Gastrocnemius medialis (tissue), 4 donors: ENCODE measurements around the gene USH2A.

Experiments
- POLR2A ChIP-seq, 2 donors: fragments of 450-650 bp; IDR thresholded peaks; one replicate each; pipeline ENCODE4 v1.6.1; 2017; ENCODE audit warnings: antibody characterized with exemption in 2 of 2, mild to moderate bottlenecking in 2 of 2, moderate library complexity in 2 of 2
- TF ChIP-seq, protein P1 (sequence below), 5 experiments: fragments of 450-650 bp in 3 of 5; fragments of 200-600 bp in 2 of 5; sonication (generic) in 2 of 5; IDR thresholded peaks in 4 of 5; conservative IDR thresholded peaks in 1 of 5; 1 replicate in 4 of 5; 2 replicates in 1 of 5; pipeline ENCODE4 v1.5.1; 2016 to 2019; ENCODE audit warnings: antibody characterized with exemption in 5 of 5, mild to moderate bottlenecking in 3 of 5, moderate library complexity in 3 of 5

DNA sequence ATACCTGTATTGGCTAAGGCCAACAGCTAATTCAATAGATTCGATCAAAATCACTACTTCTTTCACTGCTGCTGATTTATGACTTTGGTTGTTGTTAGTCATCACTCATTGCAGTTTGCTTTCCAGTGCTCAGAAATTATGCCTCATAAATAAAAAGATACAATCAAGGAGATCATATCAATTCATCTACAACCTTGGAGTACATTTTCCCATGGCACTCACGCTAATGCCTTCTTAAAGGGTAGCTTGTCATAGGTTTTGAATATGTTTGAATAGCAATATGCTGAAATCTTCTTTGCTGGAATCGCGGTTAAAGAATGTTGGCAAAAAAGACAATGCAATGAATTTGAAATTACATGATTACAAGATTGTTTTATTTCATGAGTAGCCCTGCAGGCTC lies 766.2 kb downstream of the USH2A start:
- TF ChIP-seq, protein P1, sequence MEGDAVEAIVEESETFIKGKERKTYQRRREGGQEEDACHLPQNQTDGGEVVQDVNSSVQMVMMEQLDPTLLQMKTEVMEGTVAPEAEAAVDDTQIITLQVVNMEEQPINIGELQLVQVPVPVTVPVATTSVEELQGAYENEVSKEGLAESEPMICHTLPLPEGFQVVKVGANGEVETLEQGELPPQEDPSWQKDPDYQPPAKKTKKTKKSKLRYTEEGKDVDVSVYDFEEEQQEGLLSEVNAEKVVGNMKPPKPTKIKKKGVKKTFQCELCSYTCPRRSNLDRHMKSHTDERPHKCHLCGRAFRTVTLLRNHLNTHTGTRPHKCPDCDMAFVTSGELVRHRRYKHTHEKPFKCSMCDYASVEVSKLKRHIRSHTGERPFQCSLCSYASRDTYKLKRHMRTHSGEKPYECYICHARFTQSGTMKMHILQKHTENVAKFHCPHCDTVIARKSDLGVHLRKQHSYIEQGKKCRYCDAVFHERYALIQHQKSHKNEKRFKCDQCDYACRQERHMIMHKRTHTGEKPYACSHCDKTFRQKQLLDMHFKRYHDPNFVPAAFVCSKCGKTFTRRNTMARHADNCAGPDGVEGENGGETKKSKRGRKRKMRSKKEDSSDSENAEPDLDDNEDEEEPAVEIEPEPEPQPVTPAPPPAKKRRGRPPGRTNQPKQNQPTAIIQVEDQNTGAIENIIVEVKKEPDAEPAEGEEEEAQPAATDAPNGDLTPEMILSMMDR (IDR thresholded peaks at IDR 0.05 in 4 of 5, conservative IDR thresholded peaks at IDR 0.05 in 1 of 5) = no peak
- no peak for TF ChIP-seq POLR2A (IDR thresholded peaks at IDR 0.05)
